ENCODE results near the gene STEAP2.
"Not testable (repeated sequence)": the region's sequence is repeated elsewhere in the genome, so short reads cannot be mapped to it uniquely, and the experiment has no call there.

The STEAP2 gene

DNA sequence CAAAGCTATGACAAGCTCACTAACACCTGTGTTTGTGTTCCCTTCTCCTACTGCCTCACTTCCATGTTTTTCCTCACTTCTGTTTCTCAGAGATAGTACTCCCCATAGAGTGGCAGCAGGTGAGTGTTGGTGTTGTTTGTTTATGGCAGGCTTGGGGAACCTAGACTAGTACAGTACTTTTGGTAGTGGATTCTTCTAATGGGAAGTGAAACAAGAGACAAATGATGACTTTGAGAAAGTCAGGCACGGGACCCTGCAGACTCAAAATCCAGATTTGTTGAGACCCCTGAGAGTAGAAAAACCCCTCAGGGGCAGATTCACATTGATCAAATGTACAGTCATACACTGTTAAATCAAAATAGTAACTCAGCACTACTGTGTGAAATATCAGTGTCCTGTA lies 27.0 kb downstream of the STEAP2 start:
- DNase-seq: no peak

DNA sequence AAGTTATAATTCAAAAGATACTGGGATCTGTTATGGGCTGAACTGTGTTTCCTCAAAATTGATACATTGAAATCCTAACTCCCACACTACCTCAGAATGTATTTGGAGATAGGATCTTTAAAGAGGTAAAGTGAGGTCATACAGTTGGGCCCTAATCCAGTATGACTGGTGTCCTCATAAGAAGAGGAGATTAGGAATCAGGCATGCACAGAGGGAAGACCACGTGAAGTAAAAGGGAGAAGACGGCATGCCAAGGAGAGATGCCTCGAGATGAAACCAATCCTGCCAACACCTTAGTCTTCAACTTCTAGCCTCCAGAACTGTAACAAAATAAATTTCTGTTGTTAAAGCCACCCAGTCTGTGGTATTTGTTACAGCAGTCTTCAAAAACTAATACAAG lies 27.5 kb downstream of the STEAP2 start:
- DNase-seq: no peak

- no peak for DNase-seq
Measured at GRCh38 chr7:90239625-90240228, 28.2 kb downstream of the STEAP2 start.

DNA sequence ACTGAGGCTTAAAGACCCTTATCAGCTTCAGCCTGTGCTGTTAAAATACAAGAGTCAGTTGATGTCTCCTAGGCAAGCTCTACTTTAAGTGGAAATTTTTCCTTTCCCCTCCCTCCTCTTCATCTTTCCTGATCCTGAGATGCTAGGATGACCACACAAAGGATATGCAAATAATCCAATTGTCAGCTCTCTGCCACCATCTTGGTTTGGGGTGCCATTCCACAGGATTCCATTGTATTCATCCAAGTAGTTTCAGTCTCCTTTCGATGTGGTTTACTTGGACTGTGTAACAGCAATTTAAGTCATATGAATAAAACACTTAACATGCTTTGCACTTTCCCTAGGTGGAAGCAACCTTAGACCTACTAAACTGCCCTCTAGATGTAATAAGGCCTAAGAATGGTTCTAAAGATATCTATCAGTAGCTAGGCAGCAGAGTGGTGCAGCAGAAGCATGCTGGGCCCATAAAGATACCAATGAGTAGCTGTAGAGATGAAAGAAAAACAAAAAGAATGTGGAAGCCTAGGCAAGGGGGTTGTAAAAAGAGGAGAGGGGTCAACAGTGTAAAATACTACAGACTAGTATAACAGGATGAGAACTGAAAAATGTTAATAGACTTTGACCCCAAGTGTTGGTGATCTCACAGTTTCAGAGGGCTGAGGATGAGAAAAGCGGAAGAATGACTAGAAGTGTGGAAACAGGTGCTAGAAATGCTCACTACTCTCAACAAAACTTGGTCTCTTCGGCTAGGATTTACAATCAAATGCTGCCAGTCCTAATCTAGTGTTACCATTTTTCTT lies 31.0 kb downstream of the STEAP2 start:
- no peak for DNase-seq

DNA sequence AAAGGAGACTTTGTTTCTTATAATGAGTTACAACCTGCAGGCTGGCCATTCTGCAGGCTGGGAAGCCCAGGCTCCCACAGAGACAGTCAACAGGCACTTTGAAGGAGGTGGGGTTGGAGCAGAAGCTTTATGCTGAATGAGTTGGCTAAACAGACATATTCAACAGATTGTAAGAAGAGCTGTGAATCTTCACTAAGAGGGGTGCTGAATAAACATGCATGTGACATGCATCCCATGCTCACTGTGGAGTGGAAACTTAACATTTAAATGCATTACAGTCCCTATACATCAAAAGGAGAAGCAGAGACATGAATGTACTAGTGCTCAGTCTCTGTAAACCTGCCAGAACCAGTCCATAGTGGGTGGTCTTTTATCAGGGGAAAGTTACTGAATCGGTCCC lies 32.0 kb downstream of the STEAP2 start:
- no peak for DNase-seq

DNA sequence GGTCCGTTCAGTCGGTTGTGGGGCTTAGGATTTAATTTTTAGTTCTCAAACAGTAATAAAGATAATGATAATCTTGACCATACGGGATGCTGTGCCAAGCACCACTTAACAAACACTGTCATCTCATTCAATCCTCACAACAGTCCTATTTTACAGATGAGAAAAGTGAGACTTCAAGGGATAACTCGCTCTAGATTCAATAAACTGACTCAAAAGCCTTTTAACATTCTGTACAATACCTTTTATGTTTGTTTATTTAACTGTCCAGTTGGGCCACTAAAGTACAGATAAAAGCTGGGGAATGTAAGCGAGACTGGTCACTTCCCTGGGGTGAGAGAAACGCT lies 33.0 kb downstream of the STEAP2 start:
- DNase-seq: no peak

- peak; percentile 75 for DNase-seq
Measured at GRCh38 chr7:90244909-90245851, 33.6 kb downstream of the STEAP2 start, which contains the start of gene CFAP69. Gene CFAP69 (plus strand): TSS chr7:90245174. CDS start chr7:90245425, 251 bp downstream.

DNA sequence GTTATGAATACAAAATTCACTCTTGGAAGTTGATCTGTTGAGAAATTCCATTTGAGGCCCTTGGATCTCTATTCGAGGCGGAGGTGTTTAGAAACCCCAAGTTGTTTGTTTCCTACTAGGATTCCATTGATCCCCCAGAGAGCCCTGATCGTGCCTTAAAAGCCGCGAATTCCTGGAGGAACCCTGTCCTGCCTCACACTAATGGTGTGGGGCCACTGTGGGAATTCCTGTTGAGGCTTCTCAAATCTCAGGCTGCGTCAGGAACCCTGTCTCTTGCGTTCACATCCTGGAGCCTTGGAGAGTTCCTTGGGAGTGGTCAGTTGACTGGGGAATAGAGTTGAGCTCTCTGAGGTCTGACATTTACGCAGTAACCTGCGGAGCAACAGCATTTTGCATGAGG lies 34.6 kb downstream of the STEAP2 start:
- DNase-seq: no peak

DNA sequence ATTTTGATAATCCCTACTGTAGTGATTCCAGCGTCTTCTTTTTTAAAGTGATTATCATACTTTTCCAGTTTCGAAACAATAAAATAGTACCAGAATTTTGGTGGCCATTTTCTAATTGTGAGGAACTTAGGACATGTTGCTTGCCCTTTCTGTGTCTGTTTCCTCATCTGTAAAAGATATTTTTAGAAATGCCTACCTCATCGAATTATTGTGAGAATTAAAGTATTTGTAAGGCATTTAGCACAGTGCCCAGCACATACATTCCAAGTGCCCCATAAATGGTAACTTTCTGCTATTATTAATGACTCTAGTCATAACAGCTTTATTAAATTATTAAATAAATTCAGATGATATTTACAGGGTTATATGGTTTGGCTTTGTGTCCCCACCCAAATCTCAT lies 37.2 kb downstream of the STEAP2 start:
- DNase-seq: no peak

DNA sequence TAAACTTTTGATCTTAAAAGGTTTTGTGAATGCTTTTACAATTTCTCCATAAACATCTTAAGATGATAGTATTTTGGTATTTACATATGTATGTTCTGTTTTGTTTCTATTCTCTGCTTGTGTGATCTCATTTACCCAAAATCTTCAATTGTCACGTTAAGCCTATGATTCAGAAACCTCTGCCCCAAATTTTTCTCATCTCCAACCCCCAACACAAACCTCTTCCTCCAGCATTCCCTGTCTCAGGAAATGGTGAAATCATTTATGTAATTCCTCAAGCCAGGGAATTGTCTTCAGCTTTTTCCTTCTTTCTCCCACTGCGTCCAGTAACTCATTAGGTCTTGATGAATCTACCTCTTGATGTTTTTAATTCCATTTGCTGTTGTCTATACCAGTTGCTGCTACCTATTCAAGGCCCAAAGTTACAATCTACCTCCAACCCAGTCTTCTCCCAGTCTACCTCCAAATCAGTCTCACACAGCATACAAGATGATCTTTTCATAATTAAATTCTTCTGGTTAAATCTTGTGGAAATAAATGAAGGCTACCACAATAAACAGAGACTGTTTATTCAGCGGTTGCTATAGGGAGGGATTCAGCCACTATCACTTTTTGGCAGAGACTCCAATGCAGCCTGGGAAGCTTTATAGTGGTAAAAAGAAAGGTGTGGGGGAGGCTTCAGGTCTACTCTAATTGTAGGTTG lies 39.2 kb downstream of the STEAP2 start:
- DNase-seq: no peak

DNA sequence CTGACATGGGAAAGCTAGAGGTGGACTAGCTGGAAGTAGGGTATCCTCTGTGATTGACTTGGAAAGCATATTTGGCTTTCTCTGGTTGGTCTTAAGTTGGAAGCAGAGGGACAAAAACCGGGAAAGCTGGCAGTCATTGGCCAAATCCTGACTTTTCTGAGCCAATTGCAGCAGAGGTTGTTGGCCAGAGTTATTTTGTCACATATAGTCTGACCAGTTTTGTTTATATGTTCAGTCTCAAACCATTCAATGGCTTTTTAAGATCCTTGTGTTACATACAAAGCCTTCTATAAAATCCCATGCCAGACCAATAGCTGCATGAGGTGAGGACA lies 39.7 kb downstream of the STEAP2 start:
- no peak for DNase-seq

- not testable (repeated sequence) for DNase-seq
Measured at GRCh38 chr7:90256011-90256410, 44.5 kb downstream of the STEAP2 start.

- no peak for DNase-seq
Measured at GRCh38 chr7:90256778-90257177, 45.2 kb downstream of the STEAP2 start.

DNA sequence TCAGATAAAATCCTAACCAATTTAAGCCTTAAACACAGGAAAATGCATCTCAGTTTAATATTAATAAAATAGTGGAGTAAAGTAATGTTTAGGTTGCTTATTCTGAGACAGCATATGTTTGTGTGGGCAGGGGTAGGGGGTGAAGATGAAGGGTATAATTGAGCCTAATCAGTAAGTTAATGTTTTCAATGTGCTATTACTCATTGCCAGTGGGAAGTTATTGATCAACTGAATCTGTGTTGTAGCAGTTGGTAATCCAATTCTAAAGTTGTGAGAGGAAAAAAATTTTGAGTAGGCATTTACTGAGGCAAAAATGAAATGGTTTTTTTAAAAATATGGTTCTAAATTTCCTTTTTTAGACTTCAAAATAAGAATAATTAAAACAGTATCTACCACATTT lies 49.9 kb downstream of the STEAP2 start:
- DNase-seq: no peak

DNA sequence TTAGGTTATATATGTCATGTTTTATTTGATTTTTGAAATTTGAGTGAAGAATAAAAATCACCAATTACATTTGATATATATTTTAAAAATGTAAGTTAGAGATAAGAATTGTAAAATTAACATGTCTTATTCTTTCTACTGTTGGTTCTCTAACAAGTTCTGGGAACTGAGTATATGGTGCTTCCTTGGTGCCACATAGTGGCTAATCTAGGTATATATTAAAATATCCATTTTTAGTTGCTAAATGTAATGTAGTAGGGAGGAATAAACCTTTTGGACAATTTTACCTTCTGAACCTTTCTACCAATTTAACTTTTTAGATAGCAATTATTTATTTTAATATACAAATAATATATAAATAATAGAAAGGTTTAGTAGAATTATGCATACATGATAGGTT lies 50.9 kb downstream of the STEAP2 start:
- DNase-seq: no peak

DNA sequence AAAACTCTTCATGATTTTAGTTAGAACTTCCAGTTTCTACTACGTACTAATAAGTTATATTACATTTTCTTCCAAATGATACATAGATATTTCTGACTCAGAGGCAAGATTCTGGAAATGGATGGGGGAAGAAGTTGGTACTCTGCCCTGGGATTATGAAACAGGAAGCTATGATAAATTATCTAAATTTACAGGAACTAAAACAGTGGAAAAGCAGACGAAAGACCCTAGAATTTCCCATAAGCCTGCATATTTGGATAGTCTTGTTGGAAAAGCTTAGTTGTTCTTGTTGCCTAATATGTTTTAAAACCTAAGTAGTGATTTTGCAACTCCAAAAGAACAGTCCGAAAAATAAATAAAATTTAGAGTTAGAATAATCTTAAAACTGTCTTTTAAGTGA lies 55.3 kb downstream of the STEAP2 start:
- DNase-seq: no peak

GRCh38 chr7:90267263-90267858 lies 55.8 kb downstream of the STEAP2 start:
- DNase-seq: no peak

GRCh38 chr7:90269163-90269562 lies 57.6 kb downstream of the STEAP2 start:
- no peak for DNase-seq

GRCh38 chr7:90270431-90271178 lies 59.1 kb downstream of the STEAP2 start:
- no peak for DNase-seq

GRCh38 chr7:90271753-90272152 lies 60.2 kb downstream of the STEAP2 start:
- no peak for DNase-seq

GRCh38 chr7:90272242-90272641 lies 60.7 kb downstream of the STEAP2 start:
- DNase-seq: no peak

- DNase-seq: no peak
Measured at GRCh38 chr7:90274161-90274560, 62.6 kb downstream of the STEAP2 start.

Measured in activated gamma-delta T cell treated with Interleukin-2 at 50 U/mL for 16 hours (primary cell).